Ecto neural progenitor cell (in vitro differentiated cells): Measurements from ENCODE around the gene TLR9.
A peak's percentile ranks its signal among the peaks of the same experiment; 100 is the strongest.

Experiments
- DNase-seq: peaks from one replicate; pipeline ENCODE4 v3.0.0-alpha.2; 2018; ENCODE audit warnings: low spot score

Gene TLR9

DNA sequence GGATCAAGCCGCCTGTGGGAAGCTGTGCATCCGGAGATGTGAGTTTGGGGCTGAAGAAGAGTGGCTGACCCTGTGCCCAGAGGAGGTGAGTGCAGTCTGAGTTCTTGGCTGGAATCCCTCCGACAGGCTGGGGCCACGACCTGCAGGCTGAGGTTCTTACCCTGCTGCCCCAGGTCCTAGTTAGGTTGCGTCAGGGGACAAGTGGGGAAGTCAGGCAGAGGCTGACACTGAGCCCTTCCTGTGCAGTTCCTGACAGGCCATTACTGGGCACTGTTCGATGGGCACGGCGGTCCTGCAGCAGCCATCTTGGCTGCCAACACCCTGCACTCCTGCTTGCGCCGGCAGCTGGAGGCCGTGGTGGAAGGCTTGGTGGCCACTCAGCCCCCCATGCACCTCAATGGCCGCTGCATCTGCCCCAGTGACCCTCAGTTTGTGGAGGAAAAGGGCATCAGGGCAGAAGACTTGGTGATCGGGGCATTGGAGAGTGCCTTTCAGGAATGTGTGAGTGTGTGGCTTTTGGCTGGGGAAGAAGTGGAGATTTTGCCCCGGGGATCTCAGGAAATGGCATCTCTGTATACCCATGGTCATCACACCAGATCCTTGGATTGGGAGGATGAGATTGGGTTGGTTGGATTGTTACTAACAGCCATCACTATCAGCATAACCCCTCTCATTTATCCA lies 21.4 kb upstream of the TLR9 start:
- peak; percentile 46 for DNase-seq

DNA sequence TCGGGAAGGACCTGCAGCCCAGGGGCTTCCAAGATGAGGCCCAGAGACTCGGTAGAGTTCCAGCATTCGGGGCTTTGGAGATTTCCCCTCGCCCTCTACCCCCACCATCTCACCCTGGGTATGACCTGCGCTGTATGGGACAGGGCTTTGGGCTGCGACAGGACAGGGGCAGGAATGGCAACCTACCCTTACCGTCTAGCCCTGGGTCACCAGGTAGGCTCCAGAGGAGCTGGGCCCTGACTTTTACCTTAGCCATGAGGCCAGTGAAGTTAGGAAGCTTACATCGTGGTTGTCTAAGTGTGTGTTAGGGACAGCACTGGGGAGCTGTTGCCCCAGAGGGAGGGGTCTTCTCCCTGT lies 20.8 kb upstream of the TLR9 start:
- no peak for DNase-seq

DNA sequence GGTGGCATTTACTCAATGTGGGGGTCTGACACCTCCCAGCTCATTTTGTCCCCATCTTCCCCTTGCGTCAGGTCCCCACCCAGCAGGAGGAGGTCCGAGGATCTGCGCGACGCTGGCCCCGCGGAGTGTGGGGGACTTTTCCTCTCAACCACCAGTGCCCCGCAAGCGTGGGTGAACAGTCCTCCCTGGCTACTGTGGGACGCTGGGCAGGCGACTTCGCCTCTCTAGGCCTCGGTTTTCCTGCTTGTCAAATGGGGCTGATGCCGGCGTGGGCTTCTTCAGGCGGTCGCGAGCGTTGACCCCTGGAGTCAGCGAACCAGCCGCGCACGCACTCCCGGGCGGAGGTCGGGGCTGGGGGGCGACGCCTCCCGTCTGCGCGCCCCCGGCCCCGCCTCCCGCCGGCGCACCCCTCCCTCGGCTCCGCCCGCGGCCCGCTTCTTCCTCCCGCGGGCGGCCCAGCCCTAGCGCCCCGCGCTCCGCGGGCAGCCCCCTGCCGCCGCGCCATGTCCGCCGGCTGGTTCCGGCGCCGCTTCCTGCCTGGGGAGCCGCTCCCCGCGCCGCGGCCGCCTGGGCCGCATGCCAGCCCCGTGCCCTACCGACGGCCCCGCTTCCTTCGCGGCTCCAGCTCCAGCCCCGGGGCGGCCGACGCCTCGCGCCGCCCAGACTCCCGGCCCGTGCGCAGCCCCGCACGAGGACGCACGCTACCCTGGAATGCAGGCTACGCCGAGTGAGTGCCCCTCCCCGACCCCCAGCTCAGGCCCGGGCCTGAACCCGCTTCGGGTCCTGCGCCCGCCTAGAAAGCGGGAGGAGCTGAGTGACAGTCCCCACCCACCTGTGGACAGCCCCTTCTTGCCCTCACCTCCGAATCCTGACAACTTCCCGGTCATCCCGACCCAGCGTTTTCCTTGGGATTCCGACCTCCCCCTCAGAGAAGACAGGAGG lies 20.1 kb upstream of the TLR9 start, which contains the start of gene PPM1M:
Gene PPM1M (plus strand): TSS at position 438 of the 942 bp plus-strand sequence. CDS start 66 bp downstream, at position 504.
- DNase-seq = peak; percentile 76

DNA sequence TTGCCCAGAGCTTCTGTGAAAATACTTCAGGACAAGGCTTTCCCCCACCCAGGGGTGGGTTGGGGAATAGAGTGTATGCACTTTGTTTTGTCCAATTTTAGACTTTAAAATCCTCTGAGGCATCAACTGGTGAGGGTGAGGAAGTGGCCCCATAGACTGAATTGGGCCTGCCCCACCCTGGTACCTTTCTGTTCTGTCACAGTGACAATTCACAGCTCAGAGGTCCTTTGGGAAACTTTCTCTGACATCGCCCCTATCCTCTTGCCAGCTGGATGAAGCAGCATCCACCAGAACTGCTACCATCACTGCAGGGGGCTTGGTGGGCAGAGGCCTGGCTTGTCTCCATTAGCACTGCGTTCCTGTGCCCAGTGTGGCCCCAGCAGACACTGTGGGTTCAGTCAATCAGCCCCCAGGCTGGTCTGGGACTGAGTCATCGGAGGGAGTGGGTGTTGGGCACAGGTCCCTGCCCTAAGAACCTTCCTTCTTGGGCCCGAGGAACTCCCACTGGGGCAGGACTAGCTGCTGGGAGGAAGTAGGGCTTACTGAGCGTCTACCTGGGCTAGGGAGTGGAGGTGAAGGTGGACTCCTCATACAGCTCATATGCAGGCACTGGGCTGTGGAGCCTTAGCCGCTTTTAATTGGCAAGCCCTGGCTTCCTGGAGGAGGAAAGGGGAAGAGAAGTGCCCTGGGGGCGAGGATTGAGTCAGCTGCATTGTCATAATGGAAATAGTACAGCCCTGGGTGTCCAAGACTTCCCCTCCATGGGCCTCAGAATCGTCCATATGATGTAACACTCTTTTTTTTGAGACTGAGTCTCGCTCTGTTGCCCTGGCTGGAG lies 18.6 kb upstream of the TLR9 start:
- no peak for DNase-seq

DNA sequence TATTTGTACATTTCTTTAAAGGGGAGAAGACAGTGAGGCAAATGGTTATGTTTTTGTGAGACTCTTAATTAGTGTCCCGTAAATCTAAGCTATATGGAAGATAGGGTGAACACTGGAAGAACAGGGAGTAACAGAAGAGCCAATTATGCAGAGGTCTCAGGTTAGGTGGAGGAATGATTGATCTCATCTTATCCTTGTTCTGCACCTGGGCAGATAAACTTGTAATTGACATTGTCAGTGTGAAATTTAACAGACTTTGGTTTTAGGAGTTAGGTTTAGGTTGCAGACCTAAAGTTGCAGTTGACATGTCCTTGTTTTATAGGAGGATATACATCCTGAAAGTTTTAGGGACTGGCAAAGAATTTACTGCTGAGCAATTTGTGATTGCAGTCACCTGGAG lies 16.6 kb upstream of the TLR9 start:
- no peak for DNase-seq

DNA sequence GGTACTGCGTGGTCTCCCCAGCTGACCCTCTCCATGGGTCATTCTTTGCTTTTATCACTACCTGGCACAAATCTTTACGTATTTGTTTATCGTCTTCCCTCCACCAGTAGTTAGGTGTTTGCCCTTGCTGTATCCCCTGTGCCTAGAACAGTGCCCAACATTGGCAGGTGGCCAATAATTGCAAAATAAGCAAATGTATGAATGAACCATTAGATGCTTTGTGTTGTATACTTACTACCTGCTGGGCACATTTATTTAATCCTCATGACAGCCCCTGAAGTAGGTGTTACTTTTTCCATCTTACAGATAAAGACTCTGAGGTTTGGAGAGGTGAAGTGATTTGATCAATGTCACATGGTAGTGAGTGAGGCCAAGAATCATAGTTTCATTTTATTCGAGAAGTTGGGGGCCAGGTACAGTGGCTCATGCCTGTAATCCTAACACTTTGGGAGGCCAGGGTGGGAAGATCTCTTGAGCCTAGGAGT lies 15.5 kb upstream of the TLR9 start:
- DNase-seq = no peak

DNA sequence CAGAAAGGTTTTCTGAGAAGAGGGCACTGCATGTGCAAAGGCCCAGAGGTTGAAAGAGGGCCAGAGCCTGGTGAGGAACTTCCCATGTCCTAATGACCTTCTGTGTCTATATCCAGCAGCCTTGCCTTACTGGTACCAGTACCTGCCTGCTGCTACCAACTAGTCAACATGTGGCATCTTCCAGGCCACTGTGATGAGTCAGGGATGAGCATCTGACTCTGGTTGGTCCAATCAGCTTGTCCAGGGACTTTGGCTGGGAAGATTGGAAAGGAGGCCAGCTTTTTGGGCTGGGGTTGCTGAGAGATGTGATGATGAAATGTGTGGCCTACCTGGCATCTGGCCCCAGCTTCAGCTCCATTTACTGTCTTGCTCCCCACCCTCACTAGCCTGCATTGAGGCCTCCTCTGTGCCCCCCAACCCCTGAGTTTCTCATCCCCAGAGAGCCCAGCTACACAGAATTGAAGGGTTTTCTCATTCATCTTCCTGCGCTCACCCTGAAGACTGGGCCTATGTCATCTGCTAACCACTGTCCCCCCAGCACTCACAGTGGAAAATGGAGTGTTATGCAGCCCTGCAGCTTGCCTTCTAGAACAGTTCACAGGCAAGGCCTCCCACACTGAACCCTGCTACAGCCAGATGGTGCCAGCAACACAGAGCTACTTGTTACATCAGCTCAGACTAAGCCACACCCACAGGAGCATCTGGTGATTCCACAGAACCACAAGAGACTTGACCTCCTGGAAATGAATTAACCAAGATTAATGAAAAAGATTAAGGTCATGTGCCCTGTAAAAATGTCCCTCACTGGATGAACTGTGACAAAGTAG lies 14.8 kb upstream of the TLR9 start:
- peak; percentile 47 for DNase-seq

DNA sequence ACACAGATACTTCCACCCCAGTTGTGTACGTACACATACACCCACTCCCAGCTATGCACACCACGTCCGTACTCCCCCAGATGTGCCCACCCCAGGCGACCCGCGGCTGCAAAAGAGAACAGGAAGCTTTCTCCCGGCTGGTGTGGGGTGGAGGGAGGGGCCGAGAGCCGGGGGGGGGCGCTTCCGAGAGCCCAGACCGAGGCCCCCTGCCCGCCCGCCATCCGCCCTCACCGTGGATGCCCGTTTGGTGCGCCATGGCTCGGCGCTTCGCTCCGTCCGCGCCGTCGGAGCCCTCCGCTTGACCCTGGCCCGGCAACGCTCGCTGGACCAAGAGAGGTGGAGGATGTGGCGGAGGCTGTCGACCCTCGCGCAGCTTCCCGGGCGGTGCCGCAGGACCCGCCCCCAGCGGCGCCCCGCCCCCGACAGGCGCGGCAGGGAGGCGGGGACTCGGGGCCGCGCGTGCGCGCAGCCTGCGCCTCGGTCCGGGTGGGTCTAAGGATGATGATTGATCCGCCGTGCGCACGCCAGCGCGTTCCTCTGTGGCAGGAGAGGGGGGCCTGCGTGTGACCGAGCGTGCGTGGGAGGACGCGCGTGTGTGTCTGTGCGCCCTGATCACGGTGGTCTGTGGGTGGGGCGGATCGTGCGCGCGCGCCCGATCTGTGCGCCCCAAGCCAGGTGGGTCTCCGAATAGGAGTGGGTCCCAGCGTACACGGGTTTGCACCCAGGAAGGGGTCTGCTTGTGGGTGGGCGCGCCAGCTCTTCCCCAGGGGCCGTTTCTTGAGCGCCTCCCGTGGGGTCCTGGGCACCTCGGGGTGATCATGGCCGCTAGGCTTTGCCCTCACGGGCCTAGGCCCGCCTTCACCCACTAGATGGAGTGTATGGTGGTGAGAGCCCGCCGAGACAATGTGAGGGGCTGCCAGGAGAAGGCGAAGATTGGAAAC lies 13.6 kb upstream of the TLR9 start, which contains the start of gene TWF2:
Gene TWF2 (minus strand): TSS at position 398 of the 941 bp plus-strand sequence. CDS start 142 bp downstream, at position 256.
- DNase-seq = peak; percentile 90

DNA sequence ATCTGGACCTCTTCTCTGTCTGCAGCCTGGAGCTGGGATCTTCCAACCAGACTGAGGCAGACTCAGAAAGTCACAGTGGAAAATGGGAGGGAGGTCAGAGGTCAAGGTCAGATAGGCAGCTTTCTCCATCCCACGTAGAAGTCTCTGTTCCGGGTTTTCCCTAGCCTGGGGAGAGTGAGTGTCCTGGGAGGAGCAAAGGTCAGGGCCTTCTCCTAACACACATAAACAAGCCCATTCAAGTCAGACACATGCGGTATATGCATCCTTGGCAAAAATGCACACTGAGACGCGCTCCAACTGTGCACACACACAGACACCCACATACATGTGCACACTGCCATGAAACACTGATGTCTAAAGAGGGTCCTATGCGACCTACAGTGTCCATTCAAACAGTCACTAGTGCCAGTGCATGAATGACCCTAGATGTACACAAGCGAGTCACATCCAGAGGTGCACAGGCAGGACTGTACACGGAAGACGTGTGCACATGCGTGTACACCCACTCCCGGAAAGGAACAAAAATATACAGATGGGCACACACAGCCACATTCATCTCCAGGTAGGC lies 12.8 kb upstream of the TLR9 start:
- peak; percentile 55 for DNase-seq

DNA sequence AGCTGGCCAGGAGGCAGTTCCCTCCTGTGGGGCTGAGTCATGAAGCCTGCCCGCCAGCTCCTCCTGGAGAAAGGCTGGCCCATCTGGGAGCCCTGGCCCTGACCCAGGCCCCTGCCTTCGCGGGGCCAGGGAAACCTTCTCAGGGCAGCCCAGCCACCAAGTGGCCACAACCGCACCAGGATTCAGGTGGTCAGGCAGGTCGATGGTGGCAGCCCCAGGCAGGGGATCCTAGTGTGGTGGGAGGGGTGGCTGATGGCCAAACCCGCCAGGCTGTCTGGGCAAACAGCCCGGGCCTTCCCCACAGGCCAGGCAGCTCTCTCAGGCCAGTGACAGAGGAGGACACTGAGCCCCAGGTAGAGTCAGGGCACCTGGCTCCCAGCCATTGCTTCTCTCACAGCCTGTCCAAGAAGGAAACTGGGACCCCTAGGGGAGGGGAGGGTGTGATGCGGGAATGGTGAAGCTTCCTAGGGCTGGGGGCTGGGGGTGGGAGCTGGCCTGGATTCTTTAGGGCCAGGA lies 12.3 kb upstream of the TLR9 start:
- DNase-seq = no peak

DNA sequence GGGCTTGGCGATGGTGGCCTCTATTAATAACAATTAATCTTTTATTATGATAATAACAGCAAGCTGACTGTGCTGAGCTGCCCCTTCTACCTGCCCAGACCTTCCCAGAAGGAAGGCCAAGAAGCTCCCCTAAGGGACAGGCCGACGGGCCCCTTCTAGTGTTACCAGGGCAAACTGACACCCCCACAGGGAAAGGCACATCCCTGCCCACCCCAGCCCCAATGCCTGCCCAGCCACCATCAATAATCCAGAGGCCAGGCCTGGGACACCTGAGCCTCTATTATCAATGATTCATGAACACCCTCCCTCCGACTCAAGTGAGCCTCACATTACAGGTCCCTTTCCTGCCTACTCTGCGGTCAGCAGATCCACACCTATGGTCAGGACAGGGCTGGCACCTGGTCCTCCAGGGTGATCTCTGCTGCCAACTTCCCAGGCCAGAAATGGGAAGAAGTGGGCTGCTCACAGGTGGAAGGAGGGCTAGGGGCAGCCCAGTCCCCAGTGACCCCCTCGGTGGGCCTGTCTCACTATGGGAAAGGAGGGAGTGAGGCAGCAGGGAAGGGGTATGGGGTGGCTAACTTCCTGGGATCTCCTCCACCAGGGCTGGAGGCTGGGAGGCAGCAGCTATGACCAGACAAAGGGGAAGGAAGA lies 11.7 kb upstream of the TLR9 start:
- no peak for DNase-seq

DNA sequence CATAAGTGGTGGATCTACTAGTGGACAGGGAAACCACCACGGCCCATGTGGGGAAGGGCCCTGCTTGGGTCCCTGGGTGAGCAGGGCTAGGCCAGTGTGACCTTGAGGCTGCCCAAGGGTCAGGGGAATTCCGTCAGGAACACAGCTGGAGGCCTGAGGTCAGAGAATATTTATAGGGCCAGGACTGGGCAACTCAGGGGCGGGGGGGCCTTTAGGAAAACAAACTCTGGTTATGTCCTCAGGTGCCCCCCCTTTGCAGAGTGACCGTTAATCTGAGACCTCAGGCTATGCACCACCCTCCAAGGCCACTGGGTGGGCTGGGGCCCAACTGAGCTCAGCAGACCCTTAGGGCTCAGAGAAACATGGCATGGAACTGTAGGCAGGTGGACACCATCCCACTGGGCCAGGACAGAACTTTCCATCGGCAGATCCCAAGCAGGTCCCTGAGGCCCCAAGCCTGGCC lies 11.0 kb upstream of the TLR9 start:
- peak; percentile 35 for DNase-seq

DNA sequence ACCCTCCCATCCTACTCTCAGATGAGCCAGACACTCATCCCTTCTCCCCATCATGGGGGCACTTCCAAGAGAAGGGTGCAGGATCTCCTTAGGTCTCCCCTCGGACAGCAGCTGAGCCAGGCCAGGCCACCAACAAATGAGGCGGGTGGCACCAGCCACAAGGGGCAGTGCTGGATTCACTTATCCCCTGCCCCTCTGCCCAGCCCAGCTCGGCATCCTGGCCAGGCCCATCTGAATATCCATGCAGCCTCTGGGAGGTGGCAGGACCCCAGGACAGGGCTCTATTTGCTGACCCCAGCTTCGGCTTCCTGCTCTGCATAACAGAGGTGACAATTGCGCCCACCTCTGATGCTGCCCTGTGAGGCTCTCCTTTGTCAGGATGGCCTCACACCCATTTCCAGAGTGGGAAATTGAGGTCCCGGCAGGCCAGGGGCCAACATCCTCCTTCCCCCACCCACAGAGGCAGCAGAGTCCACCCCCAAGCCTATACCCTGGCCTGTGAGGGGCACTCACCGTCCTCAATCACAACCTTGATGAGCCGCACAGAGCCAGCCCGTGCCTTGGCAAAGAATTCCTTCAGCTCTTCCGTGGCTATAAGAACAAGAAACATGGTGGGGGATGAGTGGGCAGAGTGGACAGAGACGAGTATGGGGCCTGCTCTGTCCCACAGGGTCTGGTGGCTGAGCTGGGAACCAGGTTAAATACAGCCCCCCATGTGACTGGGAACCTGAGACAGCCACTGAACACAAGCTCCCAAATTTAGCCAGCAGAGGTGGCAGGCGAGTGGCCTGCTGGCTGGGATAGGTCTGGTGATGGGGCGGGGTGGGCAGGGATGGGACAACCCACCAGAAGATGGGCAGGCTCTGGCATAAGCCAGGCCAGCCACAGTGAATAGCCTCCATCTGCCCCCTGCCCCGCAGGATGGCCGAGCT lies 9.3 kb upstream of the TLR9 start:
- DNase-seq = peak; percentile 41

DNA sequence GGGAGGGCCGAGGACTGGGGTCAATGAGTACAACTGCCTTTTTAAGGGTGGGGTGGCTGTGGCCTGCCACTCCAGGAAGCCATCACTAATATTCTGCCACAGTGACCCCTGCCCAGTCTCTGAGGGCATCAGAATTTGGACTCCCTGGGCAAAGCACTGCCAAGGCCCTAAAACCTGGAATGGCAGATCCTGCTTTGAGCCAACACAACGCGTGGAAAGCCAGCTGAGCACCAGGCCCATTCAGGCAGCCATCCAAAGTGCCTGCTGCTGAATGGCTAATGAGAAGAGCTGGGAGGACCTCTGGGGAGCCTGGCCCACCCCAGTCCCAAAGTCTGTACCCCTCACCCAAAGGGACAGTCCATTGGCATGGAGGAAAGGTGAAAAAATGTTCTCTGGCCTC lies 8.5 kb upstream of the TLR9 start:
- DNase-seq = peak; percentile 38

DNA sequence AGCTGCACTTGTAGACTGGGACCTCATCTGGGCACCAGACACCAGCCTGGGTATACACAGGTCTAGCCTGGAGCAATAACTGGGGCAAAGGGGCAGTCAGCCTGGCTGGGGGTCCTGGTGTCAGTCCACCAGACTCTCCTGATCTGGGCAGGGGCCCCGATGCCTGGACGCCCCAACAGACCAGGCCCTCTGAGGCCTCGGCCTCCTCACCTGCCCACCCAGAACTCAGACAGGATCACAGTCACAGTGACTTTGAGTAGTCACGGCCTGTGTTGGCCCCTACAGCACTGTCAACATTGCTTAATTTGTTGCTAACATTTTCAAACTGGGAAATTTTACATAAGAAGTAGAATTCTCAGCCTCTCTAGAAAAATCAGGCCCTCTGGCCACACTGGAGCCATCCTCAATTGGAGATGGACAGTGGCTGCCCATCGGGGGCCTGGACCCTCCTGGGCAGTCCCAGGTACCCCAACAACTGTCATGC lies 7.7 kb upstream of the TLR9 start:
- peak; percentile 51 for DNase-seq

DNA sequence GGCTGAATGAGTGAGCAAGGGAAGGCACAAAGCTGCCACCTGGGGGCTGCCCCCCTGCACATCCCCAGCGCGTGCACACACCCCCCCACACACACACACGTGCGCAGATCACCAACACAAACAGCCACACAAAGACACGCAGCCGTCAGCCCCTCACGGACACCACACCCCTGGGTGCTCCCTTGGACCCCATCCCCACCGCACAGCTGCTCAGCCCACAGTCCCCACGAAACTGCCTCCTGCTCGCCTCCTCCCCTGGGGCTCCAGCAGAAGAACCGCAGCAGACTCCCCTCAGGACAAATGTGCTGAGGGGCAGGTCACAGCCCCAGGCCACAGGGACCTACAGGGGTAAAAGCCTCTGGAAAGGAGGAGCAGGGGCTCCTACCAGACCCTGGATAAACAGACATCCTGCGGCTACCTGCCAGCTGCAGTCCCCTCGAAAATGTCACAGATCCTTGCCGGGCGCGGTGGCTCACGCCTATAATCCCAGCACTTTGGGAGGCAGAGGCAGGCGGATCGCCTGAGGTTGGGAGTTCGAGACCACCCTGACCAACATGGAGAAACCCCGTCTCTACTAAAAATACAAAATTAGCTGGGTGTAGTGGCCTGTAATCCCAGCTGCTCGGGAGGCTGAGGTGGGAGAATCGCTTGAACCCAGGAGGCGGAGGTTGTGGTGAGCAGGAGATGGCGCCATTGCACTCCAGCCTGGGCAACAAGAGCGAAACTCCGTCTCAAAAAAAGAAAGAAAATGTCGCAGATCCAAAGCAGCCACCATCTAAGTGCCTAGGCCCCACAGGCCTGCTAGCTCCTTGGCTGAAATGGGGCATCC lies 7.0 kb upstream of the TLR9 start:
- peak; percentile 41 for DNase-seq
